Glutamatergic neuron (in vitro differentiated cells): ENCODE measurements around the gene SCAANT1. TPM values are rescaled to one million over a fixed set of nuclear protein-coding genes. Genes with fewer than 3 reads are reported as not detected.

Source experiments
- DNase-seq: peaks from one replicate; pipeline ENCODE4 v3.0.0; 2022
- H3K27ac Mint-ChIP-seq: one replicate; pipeline ENCODE4 v1.8.0; 2020; ENCODE audit warnings: mild to moderate bottlenecking, mixed read lengths, inconsistent platforms; ENCODE audit not compliant: unreplicated experiment
- H3K27me3 Mint-ChIP-seq: one replicate; pipeline ENCODE4 v1.8.0; 2020; ENCODE audit warnings: mild to moderate bottlenecking, moderate library complexity, mixed read lengths, inconsistent platforms; ENCODE audit not compliant: unreplicated experiment
- H3K36me3 Mint-ChIP-seq: one replicate; pipeline ENCODE4 v1.8.0; 2020; ENCODE audit warnings: mild to moderate bottlenecking, mixed read lengths, inconsistent platforms; ENCODE audit not compliant: unreplicated experiment
- H3K4me1 Mint-ChIP-seq: one replicate; pipeline ENCODE4 v1.8.0; 2020; ENCODE audit warnings: mild to moderate bottlenecking, low read depth, mixed read lengths, inconsistent platforms; ENCODE audit not compliant: unreplicated experiment
- H3K4me3 Mint-ChIP-seq: one replicate; pipeline ENCODE4 v1.8.0; 2020; ENCODE audit warnings: mild to moderate bottlenecking, mixed read lengths, inconsistent platforms; ENCODE audit not compliant: unreplicated experiment
- H3K9me3 Mint-ChIP-seq: one replicate; pipeline ENCODE4 v1.8.0; 2020; ENCODE audit warnings: mild to moderate bottlenecking, moderate library complexity, mixed read lengths, inconsistent platforms; ENCODE audit not compliant: unreplicated experiment
- CTCF ChIP-seq: fragments of 200-600 bp; sonication (generic); IDR thresholded peaks from one replicate; pipeline ENCODE4 v1.5.0; 2021; ENCODE audit not compliant: partially characterized antibody, unreplicated experiment
- total RNA-seq: library from RNA; stranded (reverse); fragmentation: NEBNext Ultra II Directional; extraction: Animal tissue kit (Norgen Biotek cat#: 25700); gene quantifications from one replicate; pipeline ENCODE4 v1.2.1, GENCODE V29; 2021; ENCODE audit not compliant: unreplicated experiment

SCAANT1 gene
- total RNA-seq, 1 donor from 2014 or later: not detected

GRCh38 chr3:63905731-63906620 lies 6.2 kb downstream of the SCAANT1 start:
- Mint-ChIP-seq H3K27me3 (no peaks in the 10 kb centered on the region), H3K27ac (no peak overlapping the region), H3K4me3 (no peak overlapping the region), H3K4me1 (no peaks in the 10 kb centered on the region), H3K9me3 (no peaks in the 10 kb centered on the region), H3K36me3 (no peaks in the 10 kb centered on the region)
- TF ChIP-seq CTCF: no peak
- DNase-seq: no peak

GRCh38 chr3:63900459-63900858 lies 11.7 kb downstream of the SCAANT1 start:
- H3K4me1 Mint-ChIP-seq: peaks cover 4% of the 10 kb centered on the region
- H3K9me3 Mint-ChIP-seq: no peaks in the 10 kb centered on the region
- no peaks in the 10 kb centered on the region for H3K36me3 Mint-ChIP-seq
- DNase-seq: no peak
- no peak overlapping the region for H3K27ac Mint-ChIP-seq
- no peak for TF ChIP-seq CTCF
- H3K27me3 Mint-ChIP-seq: no peaks in the 10 kb centered on the region
- no peak overlapping the region for H3K4me3 Mint-ChIP-seq

GRCh38 chr3:63900010-63900409 lies 12.2 kb downstream of the SCAANT1 start:
- no peak for DNase-seq
- TF ChIP-seq CTCF: no peak
- no peak overlapping the region for H3K27ac Mint-ChIP-seq
- peaks cover 7% of the 10 kb centered on the region for H3K4me1 Mint-ChIP-seq
- H3K27me3 Mint-ChIP-seq: no peaks in the 10 kb centered on the region
- no peaks in the 10 kb centered on the region for H3K36me3 Mint-ChIP-seq
- no peaks in the 10 kb centered on the region for H3K9me3 Mint-ChIP-seq
- no peak overlapping the region for H3K4me3 Mint-ChIP-seq

- DNase-seq: no peak
- Mint-ChIP-seq H3K4me1 (peaks cover 7% of the 10 kb centered on the region), H3K9me3 (no peaks in the 10 kb centered on the region), H3K27me3 (peaks cover 2% of the 10 kb centered on the region), H3K27ac (no peak overlapping the region), H3K4me3 (no peak overlapping the region), H3K36me3 (no peaks in the 10 kb centered on the region)
- TF ChIP-seq CTCF: no peak
These were observed 15.7 kb downstream of the SCAANT1 start for GRCh38 chr3:63896332-63897030.
